HepG2 (cell line): ENCODE results near the gene POLA1. TPM values are rescaled to one million over a fixed set of nuclear protein-coding genes. Genes with fewer than 3 reads are reported as not detected.

Experiments
- ATAC-seq: fragments of 200-7000 bp; cut with Tn5 transposase; 3 replicates; pipeline ENCODE4 v1.9.1; 2020; ENCODE audit warnings: mild to moderate bottlenecking, moderate library complexity
- BruUV-seq: library from RNA; stranded (reverse); fragments of 400-500 nt; replicated peaks from 2 replicates; lab custom pipeline; 2021; lab: Mats Ljungman, UMichigan
- CTCF ChIA-PET: fragments of 300-600 bp; formaldehyde crosslinking; extraction: SDS; loops from one replicate; lab custom pipeline; 2021; ENCODE audit warnings: low total read pairs, inconsistent platforms, low intra/inter-chr PET ratio; lab: Yijun Ruan, JAX
- POLR2A ChIA-PET: fragments of 350-600 bp; sonication (Branson Sonifier 250); formaldehyde crosslinking; loops from one replicate; lab custom pipeline; 2020; ENCODE audit warnings: antibody characterized with exemption, inconsistent platforms; lab: Yijun Ruan, JAX
- DNase-seq: peaks from one replicate; pipeline ENCODE4 v3.0.0-alpha.2; 2015; ENCODE audit warnings: low spot score
- FAIRE-seq: peaks from 3 replicates; lab custom pipeline; 2011; peaks lifted over from hg19 to GRCh38; lab: Jason Lieb, UNC
- H2AFZ ChIP-seq: one replicate; pipeline ENCODE4 v1.6.1; 2011; ENCODE audit warnings: low read length, inconsistent platforms
- H3K27ac ChIP-seq: fragments of 300-600 bp; 3 replicates; pipeline ENCODE4 v1.8.0; 2011; ENCODE audit warnings: mixed run types, mild to moderate bottlenecking, mixed read lengths, low read length, inconsistent platforms; ENCODE audit not compliant: insufficient read depth; ENCODE audit errors: extremely low read length
- H3K27me3 ChIP-seq, 2 experiments: fragments of 200-600 bp in 1 of 2; 2 replicates in 1 of 2; 3 replicates in 1 of 2; pipeline versions ENCODE4 v1.6.0 to v1.8.0; 2011; ENCODE audit warnings: low read length in 2 of 2, mild to moderate bottlenecking in 2 of 2, moderate library complexity in 2 of 2, inconsistent platforms in 1 of 2; ENCODE audit not compliant: insufficient read depth in 2 of 2, control insufficient read depth in 1 of 2
- H3K36me3 ChIP-seq, 2 experiments: fragments of 200-600 bp in 1 of 2; replicated peaks in 1 of 2; 2 replicates in 1 of 2; 3 replicates in 1 of 2; pipeline versions ENCODE4 v1.5.1 to v1.8.0; 2011; ENCODE audit warnings: low read length in 2 of 2, inconsistent platforms in 1 of 2; ENCODE audit not compliant: insufficient read depth in 2 of 2, control insufficient read depth in 1 of 2
- H3K4me1 ChIP-seq: 2 replicates; pipeline ENCODE4 v1.5.1; 2012; ENCODE audit warnings: low read length, inconsistent platforms; ENCODE audit not compliant: insufficient read depth
- H3K4me2 ChIP-seq: 2 replicates; pipeline ENCODE4 v1.6.0; 2011; ENCODE audit warnings: low read depth, low read length, inconsistent platforms
- H3K4me3 ChIP-seq, 3 experiments: fragments of 200-600 bp in 1 of 3; sonication (generic), shearing (Covaris generic) in 1 of 3; replicated peaks in 1 of 3; 2 replicates each; pipeline ENCODE4 v1.5.1; 2011 to 2016; ENCODE audit warnings: low read length in 3 of 3, inconsistent platforms in 2 of 3, low read depth in 2 of 3, mild to moderate bottlenecking in 2 of 3, control low read depth in 1 of 3, mixed read lengths in 1 of 3; ENCODE audit not compliant: insufficient read depth in 1 of 3
- H3K79me2 ChIP-seq: one replicate; pipeline ENCODE4 v1.6.1; 2011; ENCODE audit warnings: low read length, inconsistent platforms; ENCODE audit not compliant: insufficient read depth
- H3K9ac ChIP-seq: 2 replicates; pipeline ENCODE4 v1.6.0; 2011; ENCODE audit warnings: mild to moderate bottlenecking, low read depth, low read length, inconsistent platforms; ENCODE audit not compliant: insufficient read depth
- H3K9me3 ChIP-seq: 2 replicates; pipeline ENCODE4 v1.5.1; 2012; ENCODE audit warnings: mild to moderate bottlenecking, low read length
- H4K20me1 ChIP-seq: 2 replicates; pipeline ENCODE4 v1.6.0; 2011; ENCODE audit warnings: inconsistent platforms, mild to moderate bottlenecking, low read length, moderate library complexity; ENCODE audit not compliant: insufficient read depth
- CSRNP1 ChIP-seq: sonication (generic); formaldehyde crosslinking; IDR thresholded peaks from 2 replicates; pipeline ENCODE4 v1.8.1; 2023; ENCODE audit warnings: mild to moderate bottlenecking, missing genetic modification reagents
- ZNF281 ChIP-seq: sonication (generic); formaldehyde crosslinking; IDR thresholded peaks from 2 replicates; pipeline ENCODE4 v1.4.0; 2020; ENCODE audit warnings: missing genetic modification reagents, borderline replicate concordance
- ZNF800 ChIP-seq: sonication (generic); formaldehyde crosslinking; IDR thresholded peaks from 2 replicates; pipeline ENCODE4 v1.4.0; 2020; ENCODE audit warnings: missing genetic modification reagents
- WGBS: methylation state at CpG from one replicate; pipeline ENCODE4 v1.1.6; 2017; ENCODE audit warnings: low lambda C conversion rate; 5-methylcytosine and 5-hydroxymethylcytosine counted together
- in situ Hi-C: cut with HindIII; loops from 2 replicates; pipeline ENCODE4 v1.10.0; 2017; ENCODE audit warnings: low pct_unique_long_range_greater_than_20kb; ENCODE audit not compliant: extremely low pct_ligation_motif_present
- intact Hi-C: fragments of 100-400 bp; cut with micrococcal nuclease; formaldehyde crosslinking; loops from one replicate; pipeline ENCODE4 v1.10.0; 2022; ENCODE audit not compliant: unreplicated experiment
- polyA plus RNA-seq, 8 experiments: library from polyadenylated mRNA; depleted of rRNA in 3 of 8; stranded (reverse) in 7 of 8; unstranded in 1 of 8; fragments of >200 nt; fragmentation: Illumina TruSeq in 4 of 8; extraction: Trizol in 4 of 8; gene quantifications; 2 replicates each; pipeline versions ENCODE4 v1.2.1 to v1.2.3, GENCODE V29; 2011 to 2016; ENCODE audit warnings: low read depth in 4 of 8, missing spikeins in 1 of 8, mixed read lengths in 1 of 8; ENCODE audit not compliant: insufficient read depth in 1 of 8
- total RNA-seq, 5 experiments: library from RNA; depleted of rRNA; stranded (reverse); fragments of >200 nt; fragmentation: Illumina TruSeq; extraction: Trizol; gene quantifications; 2 replicates each; pipeline ENCODE4 v1.2.3, GENCODE V29; 2016; ENCODE audit warnings: low read depth in 1 of 5

POLA1 gene
- total and polyA plus RNA-seq, 2 of the 13 experiments (the other 11 are each of a cell fraction or from before 2014, with no cell fraction given): 3.3 to 26.5 TPM

GRCh38 chrX:25012433-25012735, 318.7 kb downstream of the POLA1 start:
- no TSS peak for BruUV-seq
- Histone ChIP-seq H3K9me3 (no peaks in the 10 kb centered on the region), H3K79me2 (no peaks in the 10 kb centered on the region), H3K27ac (no peak overlapping the region), H2AFZ (no peak overlapping the region), H3K4me2 (no peak overlapping the region; the same call in 1 of the 2 replicates), H3K9ac (no peak overlapping the region), H4K20me1 (no peaks in the 10 kb centered on the region), H3K4me1 (peaks cover 6% of the 10 kb centered on the region; the same call in 1 of the 2 replicates), H3K4me3 (no peak overlapping the region), H3K36me3 (no peaks in the 10 kb centered on the region), H3K27me3 (peaks cover 4 to 58% of the 10 kb centered on the region in 2 experiments; a peak in 4 of 5 replicates)
- TF ChIP-seq ZNF800 (CRISPR knock-in tag): peak; percentile 41; the same call in 1 of the 2 replicates
- no peak for TF ChIP-seq ZNF281
- no peak for TF ChIP-seq CSRNP1 (CRISPR knock-in tag)
- ChIA-PET CTCF (no interaction called here), POLR2A (no interaction called here)
- ATAC-seq: peak; percentile 56
- intact Hi-C loops (no loop called here), in situ Hi-C loops (no loop called here)
- DNase-seq: no peak
- no peak for FAIRE-seq
- WGBS: no CpG with 5 or more reads among the region's 19 CpGs
